GM19043 (cell line): ENCODE measurements around the gene PID1.

Experiments
- ATAC-seq: cut with Tn5 transposase; IDR thresholded peaks from one replicate; pipeline ENCODE4 v1.9.1; 2021; ENCODE audit warnings: low read depth; ENCODE audit not compliant: unreplicated experiment

PID1 gene

DNA sequence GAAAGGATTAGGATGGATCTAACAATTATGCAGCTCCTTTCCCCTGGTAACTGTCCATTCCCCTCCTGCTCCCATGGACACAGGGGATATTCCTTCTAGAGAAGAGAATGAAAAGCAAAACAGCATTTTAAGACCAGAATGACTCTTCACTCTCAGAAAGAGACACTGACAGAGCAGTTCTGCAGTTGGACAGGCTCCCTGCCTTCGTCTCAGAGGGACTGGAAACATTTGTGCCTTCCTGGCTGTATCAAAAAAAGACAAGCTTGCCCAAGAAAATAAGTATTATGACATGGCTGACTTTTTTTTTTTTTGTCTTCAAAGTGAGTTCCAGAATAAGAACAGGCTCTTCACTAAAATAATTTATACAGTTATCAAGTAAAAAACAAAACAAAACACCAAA, 9.5 kb downstream of the PID1 start:
- ATAC-seq = no peak

DNA sequence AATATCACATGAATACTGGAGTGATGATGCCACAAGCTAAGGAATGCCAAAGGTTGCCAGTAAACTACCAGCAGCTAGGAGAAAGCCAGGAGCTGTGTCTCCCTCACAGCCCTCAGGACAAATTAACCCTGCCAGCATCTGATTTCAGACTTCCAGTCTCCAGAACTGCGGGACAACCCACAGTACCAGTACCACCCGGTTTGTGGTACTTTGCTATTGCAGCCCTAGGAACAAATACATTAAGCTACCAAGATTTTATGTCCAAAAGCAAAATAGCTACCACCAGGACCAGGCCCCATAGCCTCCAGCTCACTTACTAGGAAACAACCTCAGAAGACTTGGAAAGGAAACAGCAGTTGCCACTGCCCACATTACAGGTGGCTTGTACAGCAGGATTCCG, 10.0 kb downstream of the PID1 start:
- ATAC-seq = no peak

DNA sequence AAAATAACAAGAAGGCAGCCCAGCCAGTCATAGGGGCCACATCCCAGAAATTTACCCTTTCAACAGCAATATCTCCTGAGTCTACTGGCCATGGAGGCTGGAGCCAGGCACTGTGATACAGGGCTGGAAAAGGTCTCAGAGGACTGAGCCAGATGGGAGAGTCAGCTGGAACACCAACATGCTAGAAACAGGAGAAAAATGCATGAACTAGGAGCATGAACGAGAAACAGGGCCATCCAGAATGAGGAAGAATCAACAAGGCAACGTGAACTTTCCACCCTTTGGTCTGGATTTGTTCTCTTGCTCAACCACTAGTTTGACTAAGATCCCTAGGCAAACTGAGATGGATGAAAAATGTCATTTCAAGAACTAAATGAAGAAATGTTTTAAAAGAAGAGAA, 13.1 kb downstream of the PID1 start:
- no peak for ATAC-seq

DNA sequence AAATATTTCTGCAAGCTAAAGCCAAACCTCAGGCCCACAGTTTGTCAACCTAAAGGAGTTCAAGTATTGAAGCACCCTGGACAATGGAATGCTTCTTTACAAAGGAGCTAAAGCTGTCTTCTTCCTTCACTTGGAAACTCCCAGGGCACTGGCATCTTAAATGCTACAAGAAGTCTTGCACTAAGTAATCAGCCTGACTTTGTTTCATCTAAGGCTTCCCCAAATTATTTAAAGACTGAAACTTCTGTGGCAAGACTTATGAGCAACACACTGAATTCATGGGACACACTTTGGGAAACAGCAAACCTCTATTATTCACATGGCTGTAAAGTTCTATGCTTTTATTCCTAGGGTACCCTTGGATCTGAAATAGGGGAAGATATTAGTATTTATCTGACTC, 14.7 kb downstream of the PID1 start:
- no peak for ATAC-seq

DNA sequence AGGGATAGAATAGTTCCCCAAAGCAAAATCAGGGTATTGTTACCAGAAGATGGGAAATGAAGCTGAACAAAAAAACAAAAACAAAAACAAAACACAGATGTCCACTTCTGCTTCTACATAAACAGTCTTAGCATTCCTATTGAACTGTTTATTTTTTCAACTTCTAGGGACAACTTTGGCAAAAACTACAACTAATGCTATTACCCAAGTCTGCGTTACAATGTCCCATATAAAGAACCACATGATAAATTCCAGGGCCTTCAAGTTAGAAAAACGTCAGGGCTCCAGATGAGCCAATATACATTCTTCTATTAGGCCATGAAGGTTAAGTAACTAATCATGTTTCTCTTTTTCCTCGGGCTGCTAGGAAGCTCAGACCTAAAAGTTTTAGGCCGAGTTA, 16.9 kb downstream of the PID1 start:
- no peak for ATAC-seq

DNA sequence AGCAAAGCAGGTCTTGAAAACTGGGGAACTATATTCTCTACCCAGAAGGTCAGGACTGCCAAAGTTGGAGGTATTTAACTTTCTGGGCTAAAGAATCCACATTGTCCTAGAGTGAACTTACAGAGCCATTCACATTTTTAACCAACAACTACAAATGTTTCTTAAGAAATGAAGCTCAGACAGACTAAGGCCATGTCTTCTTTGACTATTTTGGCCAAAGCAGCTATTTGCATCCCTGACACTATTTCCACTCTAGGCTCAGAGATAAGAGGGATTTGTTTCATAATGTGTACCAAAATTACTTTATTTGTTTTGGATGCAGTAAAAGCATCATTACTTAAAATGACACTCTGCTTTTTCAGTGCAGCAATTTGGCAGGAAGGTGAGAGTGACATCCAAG, 18.1 kb downstream of the PID1 start:
- ATAC-seq = no peak

DNA sequence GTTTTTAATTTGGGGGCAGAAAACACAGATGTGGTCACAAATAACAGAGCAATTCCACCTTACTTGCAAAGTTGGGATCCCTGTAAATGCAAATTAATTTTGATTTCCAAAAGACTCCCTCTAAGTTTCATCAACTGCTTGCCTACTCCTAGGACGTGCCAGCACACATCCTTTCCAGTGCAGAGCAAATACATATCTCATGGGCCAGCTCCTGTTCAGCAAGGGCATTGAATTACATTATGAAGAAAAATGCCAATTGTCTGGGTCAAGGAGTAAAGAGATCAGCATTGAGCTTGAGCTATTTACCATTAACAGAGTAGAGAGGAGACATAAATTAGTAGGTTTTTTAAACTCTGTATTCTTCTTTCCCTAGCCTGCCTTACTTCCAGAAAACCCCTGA, 18.8 kb downstream of the PID1 start:
- no peak for ATAC-seq

DNA sequence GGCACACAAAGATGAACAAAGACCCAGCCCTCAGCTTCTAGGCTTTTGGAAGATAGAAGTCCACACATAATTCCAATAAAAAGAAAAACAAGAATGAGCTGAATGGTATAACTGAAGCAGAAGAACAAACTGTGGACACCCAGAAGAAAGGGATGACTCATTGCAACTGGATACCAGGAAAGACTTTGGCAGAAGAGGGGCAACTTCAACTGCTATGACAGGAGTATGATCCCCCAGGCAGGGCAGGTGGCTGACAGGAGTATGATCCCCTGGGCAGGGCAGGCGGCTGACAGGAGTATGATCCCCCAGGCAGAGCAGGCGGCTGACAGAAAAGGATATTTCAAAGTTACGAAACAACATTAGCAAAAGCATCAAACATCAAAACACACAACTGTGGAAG, 21.6 kb downstream of the PID1 start:
- ATAC-seq = no peak

DNA sequence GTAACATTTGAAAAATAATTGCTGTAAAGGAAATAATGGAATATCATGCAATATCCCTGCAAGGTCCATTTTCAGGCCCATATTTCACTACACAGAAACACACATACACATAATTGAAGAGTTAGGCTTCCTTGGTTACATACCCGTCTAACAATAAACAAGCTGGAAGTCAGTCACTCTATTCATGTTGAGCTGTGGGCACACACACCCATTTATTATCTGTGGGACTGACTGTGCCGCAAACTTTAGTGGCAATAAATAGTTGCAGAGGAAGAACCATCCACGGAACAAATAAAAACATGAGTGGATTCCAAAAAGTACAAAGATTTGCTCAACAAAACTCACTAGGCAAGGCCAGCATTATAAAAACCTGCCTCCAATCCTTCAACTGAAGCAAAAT, 24.8 kb downstream of the PID1 start:
- no peak for ATAC-seq

DNA sequence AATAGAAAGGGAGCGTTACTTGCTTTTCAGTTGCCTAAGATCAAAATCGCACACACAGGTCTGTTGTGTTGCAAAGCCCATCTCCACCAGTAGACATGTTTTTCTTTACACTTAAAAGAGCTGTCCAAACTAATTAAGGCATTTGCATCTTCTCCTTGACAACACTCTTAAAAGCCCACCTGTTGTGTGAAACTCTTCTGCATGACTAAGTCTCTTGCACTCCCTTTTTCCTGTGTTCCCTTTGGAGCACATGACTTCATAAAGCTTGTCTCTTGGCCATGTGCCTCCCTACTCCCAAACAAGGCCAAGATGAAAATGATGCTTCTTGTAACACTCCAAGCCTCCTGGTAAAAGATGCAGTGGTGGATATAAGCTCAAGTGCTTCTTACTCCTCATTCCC, 26.1 kb downstream of the PID1 start:
- no peak for ATAC-seq

DNA sequence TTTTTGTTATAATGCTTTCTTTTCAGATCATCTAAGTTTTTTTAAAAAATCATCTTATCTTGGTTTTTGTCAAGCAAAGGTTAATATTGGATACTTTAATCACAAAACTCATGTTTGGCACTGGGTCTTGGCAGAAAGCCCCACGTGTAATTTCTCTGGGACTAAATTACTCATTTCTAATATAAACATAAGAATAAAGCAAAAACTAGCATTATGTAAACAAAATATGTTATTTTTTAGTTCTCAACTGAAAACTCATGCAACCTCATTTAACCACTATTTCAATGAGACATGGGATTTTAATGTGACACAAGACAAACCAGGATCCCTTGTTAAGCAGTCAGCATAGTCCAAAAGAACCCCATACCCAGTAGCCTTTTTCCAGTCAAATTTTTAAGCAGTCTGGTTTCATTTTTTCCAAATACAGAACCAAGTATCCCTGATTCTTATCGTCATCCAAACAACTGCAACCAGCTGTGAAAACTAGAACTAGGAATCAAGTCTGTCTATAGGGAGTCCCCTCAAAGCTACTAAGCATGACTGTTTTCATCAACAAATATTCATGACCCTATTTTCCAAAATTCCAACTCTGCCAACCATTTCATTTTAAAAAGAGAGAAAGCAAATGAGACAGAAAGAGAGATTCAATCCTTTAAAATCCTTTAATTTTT, 27.1 kb downstream of the PID1 start:
- no peak for ATAC-seq

DNA sequence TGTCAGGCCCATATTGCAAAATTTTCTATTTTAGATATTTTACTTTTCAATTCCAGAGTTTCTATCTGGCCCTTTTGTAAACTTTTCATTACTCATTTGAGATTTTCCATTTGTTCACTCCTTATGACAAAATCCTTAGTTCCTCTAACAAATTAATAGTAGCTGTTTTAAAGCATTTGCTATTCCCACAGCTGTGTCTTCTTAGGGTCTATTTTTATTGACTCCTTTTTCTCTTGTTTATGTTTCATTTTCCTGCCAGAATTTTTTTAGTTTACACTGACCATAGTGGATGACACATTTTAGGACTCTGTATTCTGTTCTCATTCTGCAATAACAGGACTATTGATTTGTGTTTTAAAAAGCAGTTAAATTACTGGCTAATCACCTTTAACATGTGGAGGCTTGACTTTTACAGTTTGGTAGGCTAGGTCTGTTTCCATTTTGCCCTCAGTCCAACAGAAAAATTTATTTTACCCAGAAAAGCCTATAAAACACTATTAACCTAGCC, 30.0 kb downstream of the PID1 start:
- no peak for ATAC-seq

DNA sequence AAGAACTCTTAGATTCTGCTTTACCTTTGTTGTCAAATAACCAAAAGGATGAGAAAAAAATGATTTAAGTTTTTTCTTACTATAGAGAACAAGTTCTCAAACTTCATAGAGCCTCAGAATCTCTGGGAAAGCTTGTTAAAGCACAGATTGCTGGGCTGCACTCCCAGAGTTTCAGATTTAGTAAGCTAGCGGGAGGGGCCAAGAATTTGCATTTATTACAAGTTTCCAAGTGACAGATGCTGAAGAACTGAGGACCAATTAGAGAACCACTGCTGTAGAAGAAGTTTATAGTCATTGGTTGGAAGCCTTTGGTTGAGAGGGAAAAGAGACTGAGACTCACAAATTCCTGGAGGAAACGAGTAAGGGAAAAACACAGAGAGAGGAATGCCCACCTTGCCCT, 32.1 kb downstream of the PID1 start:
- ATAC-seq = no peak

DNA sequence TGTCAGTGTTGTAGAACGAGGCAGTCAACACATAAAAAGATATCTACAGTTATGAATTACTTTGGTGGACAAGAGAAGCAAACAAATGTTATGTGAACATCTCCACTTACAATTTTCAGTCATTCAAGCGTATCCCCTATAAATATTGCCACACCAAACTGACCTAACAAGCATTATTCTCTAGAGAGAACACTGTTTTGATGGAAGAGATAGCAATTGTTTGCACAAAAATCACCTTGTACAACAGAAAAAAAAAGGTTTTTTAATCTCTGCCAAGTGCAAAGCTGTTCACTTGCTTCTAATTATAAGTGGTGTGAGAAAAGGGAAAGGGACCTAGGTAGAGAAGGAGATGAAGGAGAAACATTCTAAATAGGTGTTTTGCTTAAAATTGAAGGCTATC, 33.8 kb downstream of the PID1 start:
- ATAC-seq = no peak

DNA sequence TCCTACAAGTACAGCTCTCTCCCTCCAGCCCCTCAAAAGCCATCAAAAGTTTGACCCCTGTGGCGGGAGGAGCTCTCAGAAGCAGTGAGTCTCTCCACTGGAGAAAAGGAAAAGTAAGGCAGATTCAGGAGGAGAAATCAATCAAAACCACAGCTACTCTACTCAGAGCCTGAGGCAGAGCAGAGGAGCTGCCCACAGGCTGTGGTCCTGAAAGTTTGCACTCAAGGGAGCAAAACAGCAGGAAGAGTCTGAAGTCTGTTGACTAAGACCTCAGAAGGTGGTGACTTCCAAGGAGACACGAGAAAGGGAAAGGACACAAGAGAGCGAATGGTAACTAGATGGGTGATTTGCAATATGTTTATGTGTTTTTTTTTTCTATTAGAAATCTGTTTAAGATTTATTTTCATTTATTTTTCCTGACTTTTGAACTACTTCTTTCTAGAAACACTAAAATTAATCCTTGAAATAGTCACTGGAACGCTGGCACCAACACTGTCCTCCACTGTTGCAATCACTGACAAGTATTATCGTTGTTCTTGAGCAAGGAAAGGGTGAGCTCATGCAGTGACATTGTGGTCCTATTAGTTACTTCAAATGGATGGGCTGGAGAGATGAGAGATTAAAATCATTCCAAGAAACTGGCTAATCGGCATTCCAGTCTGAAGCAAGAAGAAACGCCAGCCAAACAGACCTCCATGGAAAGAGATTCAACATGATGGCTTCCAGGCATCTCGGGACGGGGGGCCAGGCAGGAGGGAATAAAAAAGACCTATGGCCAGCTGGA, 35.8 kb downstream of the PID1 start:
- ATAC-seq = no peak

DNA sequence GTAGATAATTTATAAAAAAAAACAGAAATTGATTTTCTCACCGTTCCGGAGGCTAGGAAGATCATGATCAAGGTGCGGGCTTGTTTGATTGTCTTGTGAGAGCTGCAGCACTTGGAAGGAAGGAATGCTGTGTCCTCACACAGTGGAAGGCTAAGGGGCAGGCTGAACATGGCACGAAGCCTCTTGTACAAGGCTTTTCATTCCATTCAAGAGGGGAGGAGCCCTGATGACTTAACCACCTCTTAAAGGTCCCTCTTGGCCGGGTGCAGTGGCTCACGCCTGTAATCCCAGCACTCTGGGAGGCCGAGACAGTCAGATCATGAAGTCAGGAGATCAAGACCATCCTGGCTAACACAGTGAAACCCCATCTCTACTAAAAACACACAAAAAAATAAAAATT, 39.2 kb downstream of the PID1 start:
- no peak for ATAC-seq

DNA sequence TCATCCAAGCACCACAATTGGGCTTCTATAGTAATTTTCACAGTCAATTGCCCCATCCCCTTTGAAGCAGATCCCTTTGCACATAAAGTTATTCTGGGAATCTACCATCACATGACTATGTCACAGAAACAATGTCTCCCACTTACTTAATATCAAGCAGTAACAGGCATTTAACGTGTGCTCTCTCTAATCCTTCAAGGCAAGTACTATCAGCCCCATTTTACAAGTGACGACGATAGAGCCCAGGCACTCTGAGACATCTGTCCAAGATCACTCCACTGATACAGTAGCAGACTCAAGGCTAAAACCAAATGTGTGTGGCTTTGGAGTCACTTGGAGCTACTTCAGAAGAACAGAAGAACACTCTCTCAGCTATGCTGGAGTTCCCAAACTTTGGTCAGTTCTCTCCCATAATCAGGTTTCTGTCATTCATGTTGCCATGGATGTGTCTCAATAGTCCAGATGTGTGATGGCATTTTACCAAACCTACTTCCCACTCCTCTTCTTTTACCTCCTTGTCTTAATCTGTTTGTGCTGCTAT, 39.7 kb downstream of the PID1 start:
- ATAC-seq = no peak

DNA sequence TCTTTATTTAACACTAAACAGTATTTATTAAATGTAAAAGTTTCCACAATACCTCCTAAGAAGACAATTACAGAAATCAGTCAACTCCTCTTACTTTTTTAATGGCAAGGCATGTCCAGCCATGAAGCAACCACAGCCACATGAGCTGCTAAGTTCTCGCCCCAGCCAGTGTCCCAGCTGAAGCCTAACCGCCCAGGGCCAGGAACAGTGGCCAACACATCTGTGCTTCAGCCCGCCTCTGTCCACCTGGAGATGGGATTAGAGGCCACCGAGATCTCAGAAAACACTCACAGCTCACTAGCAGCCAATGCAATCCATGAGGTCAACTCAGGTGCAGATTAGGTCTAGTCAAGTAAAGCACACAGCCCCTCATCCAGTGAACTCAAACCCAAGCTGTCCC, 40.2 kb downstream of the PID1 start:
- ATAC-seq = no peak

DNA sequence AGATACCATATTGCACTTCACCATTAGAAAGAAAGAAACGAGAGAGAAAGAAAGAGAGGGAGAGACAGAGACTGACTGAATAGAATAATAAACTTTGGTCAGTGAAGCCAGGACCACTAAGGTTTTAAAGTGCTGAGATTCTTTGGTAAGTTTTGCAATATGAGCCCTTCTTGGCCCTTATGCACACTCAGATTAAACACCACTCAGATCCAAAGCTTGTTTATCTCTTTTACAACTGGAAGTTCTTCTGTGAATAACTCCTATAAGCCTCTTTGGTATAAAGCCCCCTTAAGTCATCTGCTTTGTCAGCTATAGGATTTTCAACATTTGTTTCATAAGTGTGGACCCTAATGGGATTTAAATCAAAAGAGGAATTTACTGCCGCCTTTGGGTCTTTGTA, 40.8 kb downstream of the PID1 start:
- no peak for ATAC-seq

DNA sequence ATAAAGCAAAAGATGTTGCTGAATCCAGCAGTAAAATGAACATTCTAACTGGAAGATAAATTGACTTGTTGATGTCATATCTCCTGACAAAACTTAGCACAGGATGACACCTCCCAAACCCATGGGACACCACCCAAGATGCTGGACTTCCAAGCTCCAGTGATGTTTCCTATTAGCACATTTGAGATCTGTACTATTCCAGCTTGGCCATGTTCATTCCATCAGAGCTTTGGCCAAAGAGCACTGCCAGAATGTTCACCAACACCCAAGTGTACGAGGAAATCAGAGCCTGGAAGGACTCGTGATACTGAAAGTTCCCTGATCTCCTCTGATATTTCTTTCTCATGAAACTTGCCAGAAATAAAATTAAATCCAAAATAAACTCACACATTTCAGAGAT, 44.7 kb downstream of the PID1 start:
- ATAC-seq = no peak

DNA sequence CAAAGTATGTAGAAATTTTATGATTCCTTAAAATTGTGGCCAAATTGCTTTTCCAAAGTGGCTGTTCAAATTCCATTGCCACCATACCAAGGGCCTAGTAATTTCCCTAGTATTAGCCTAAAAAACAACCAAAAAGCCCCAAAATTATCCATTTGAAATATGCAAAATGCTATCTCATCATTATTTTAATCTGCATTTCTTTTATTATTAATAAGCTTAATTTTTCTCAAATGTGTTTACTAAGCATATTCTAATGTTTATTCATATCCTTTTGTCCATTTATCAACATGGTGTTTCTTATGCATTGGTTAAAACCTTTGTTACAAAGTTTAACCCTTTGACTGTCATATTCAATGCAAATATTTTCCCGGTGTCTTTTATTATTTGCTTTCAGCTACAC, 48.0 kb downstream of the PID1 start:
- ATAC-seq = no peak

DNA sequence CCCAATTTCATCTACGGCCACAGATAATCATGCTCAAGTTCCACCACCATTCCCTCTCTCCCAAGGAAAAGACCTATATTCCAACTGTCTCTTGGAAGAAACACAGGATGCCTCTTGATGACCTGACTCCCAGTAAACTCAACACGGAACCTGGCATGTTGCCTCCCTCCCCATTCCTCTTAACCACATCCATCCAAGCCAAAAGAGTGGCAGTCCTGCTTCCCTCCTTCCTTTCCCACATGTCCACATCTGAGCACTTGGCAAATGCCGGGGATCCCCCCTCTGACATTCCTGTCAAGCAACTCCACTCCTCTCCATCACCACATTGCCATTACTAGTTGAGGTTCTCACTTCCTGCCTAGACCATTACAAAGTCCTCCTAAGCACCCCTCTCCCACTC, 49.4 kb downstream of the PID1 start:
- no peak for ATAC-seq
